ENCODE data around the gene CYTH3. TPM values are rescaled to one million over a fixed set of nuclear protein-coding genes. Genes with fewer than 3 reads are reported as not detected.

The CYTH3 gene
- total RNA-seq, 1 experiment from 2014 or later: 16.7 TPM

- intact Hi-C loops (cut with micrococcal nuclease): no loop called here
- TF ChIP-seq EZH2phosphoT487 (IDR thresholded peaks at IDR 0.05; ENCODE audit: borderline replicate concordance) (no peak), YY1 (IDR thresholded peaks at IDR 0.05; ENCODE audit: extremely low read depth, insufficient replicate concordance, low read depth, low read length) (no peak), FOSL1 (IDR thresholded peaks at IDR 0.05; ENCODE audit: low read depth) (no peak), SIN3A (IDR thresholded peaks at IDR 0.05; ENCODE audit: low read depth) (no peak), CEBPB (IDR thresholded peaks at IDR 0.05; ENCODE audit: low read depth) (no peak), ZFX (IDR thresholded peaks at IDR 0.05) (no peak), SRF (IDR thresholded peaks at IDR 0.05; ENCODE audit: low read depth) (no peak), TCF7L2 (IDR thresholded peaks at IDR 0.05; ENCODE audit: borderline replicate concordance, extremely low read depth, insufficient read depth, insufficient read length) (no peak), JUND (IDR thresholded peaks at IDR 0.05) (no peak), ZBTB33 (IDR thresholded peaks at IDR 0.05; ENCODE audit: extremely low read depth, insufficient replicate concordance, low read length) (no peak), EGR1 (IDR thresholded peaks at IDR 0.05; ENCODE audit: low read depth) (no peak), CBX3 (IDR thresholded peaks at IDR 0.05; ENCODE audit: low read depth) (no peak), POLR2A (IDR thresholded peaks at IDR 0.05; ENCODE audit: borderline replicate concordance, extremely low read depth, insufficient read depth, insufficient read length) (no peak), SP1 (IDR thresholded peaks at IDR 0.05; ENCODE audit: low read depth) (no peak), MAX (IDR thresholded peaks at IDR 0.05) (no peak), RAD21 (IDR thresholded peaks at IDR 0.05; ENCODE audit: low read depth) (no peak), ELF1 (IDR thresholded peaks at IDR 0.05; ENCODE audit: borderline replicate concordance, low read depth) (no peak), CTCF (IDR thresholded peaks at IDR 0.05 in 2 of 3, conservative IDR thresholded peaks at IDR 0.05 in 1 of 3; ENCODE audit: borderline replicate concordance in 1 of 3, insufficient read depth in 1 of 3, low read depth in 2 of 3, low read length in 2 of 3) (no peak)
- TF ChIP-seq, protein P1, sequence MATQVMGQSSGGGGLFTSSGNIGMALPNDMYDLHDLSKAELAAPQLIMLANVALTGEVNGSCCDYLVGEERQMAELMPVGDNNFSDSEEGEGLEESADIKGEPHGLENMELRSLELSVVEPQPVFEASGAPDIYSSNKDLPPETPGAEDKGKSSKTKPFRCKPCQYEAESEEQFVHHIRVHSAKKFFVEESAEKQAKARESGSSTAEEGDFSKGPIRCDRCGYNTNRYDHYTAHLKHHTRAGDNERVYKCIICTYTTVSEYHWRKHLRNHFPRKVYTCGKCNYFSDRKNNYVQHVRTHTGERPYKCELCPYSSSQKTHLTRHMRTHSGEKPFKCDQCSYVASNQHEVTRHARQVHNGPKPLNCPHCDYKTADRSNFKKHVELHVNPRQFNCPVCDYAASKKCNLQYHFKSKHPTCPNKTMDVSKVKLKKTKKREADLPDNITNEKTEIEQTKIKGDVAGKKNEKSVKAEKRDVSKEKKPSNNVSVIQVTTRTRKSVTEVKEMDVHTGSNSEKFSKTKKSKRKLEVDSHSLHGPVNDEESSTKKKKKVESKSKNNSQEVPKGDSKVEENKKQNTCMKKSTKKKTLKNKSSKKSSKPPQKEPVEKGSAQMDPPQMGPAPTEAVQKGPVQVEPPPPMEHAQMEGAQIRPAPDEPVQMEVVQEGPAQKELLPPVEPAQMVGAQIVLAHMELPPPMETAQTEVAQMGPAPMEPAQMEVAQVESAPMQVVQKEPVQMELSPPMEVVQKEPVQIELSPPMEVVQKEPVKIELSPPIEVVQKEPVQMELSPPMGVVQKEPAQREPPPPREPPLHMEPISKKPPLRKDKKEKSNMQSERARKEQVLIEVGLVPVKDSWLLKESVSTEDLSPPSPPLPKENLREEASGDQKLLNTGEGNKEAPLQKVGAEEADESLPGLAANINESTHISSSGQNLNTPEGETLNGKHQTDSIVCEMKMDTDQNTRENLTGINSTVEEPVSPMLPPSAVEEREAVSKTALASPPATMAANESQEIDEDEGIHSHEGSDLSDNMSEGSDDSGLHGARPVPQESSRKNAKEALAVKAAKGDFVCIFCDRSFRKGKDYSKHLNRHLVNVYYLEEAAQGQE (IDR thresholded peaks at IDR 0.05; ENCODE audit: low read depth): no peak
- Histone ChIP-seq H4K20me1 (ENCODE audit: insufficient read depth) (peaks cover 5% of the 10 kb centered on the region; the same call in 1 of the 2 replicates), H3K27me3 (ENCODE audit: insufficient read depth, low read length) (no peaks in the 10 kb centered on the region), H3K4me1 (ENCODE audit: control insufficient read depth in 1 of 2, insufficient read depth in 2 of 2, low read length in 2 of 2) (no peaks in the 10 kb centered on the region), H2AFZ (ENCODE audit: low read depth, low read length, poor library complexity, severe bottlenecking) (no peak overlapping the region), H3K27ac (ENCODE audit: low read depth, low read length) (no peak overlapping the region), H3K79me2 (ENCODE audit: insufficient read depth, low read length) (no peaks in the 10 kb centered on the region; the same call in 1 of the 2 replicates), H3K4me3 (replicated peaks in 1 of 2; ENCODE audit: low read depth in 1 of 2, low read length in 2 of 2) (no peak overlapping the region), H3K9me3 (ENCODE audit: control insufficient read depth in 1 of 2, insufficient read depth in 1 of 2, low read depth in 1 of 2, low read length in 2 of 2) (no peaks in the 10 kb centered on the region), H3K9me2 (ENCODE audit: insufficient read depth) (no peaks in the 10 kb centered on the region), H3K36me3 (ENCODE audit: control insufficient read depth in 1 of 2, insufficient read depth in 2 of 2, low read length in 2 of 2) (peaks cover 31 to 50% of the 10 kb centered on the region in 2 experiments), H3K4me2 (ENCODE audit: low read length) (no peak overlapping the region), H3K9ac (ENCODE audit: low read length) (no peak overlapping the region)
- RAD21 ChIA-PET (ENCODE audit: low non-redundant PET in 1 of 2, low total read pairs in 2 of 2, uncharacterized antibody in 2 of 2, unreplicated experiment in 2 of 2): no interaction called here
- CTCF ChIA-PET: no interaction called here
- DNase-seq (ENCODE audit: low read depth, low spot score) (no peak), ATAC-seq (no peak)
- no TSS peak for BruUV-seq (replicated peaks)
- POLR2A ChIA-PET: no interaction called here
Measured at GRCh38 chr7:6143997-6144396, 128.4 kb downstream of the CYTH3 start.
